Fibroblast of the conjunctiva (primary cell): Measurements from ENCODE around the gene DDX20.
"Not testable (repeated sequence)": the region's sequence is repeated elsewhere in the genome, so short reads cannot be mapped to it uniquely, and the experiment has no call there.

Experiments used
- DNase-seq: peaks from one replicate; pipeline ENCODE4 v3.0.0-alpha.2; 2010; ENCODE audit warnings: low read depth

Gene DDX20

GRCh38 chr1:111733183-111733991 lies 22.3 kb upstream of the DDX20 start:
- DNase-seq: peak; percentile 88

GRCh38 chr1:111733992-111734341 lies 21.7 kb upstream of the DDX20 start:
- no peak for DNase-seq

GRCh38 chr1:111734426-111734825 lies 21.3 kb upstream of the DDX20 start:
- no peak for DNase-seq

GRCh38 chr1:111734856-111735255 lies 20.8 kb upstream of the DDX20 start:
- no peak for DNase-seq

- no peak for DNase-seq
These were observed 20.4 kb upstream of the DDX20 start for GRCh38 chr1:111735321-111735720.

GRCh38 chr1:111735858-111736544 lies 19.7 kb upstream of the DDX20 start:
- no peak for DNase-seq

GRCh38 chr1:111736548-111737215 lies 19.0 kb upstream of the DDX20 start:
- no peak for DNase-seq

GRCh38 chr1:111737216-111738132 lies 18.2 kb upstream of the DDX20 start:
- no peak for DNase-seq

- no peak for DNase-seq
These were observed 17.6 kb upstream of the DDX20 start for GRCh38 chr1:111738133-111738435.

GRCh38 chr1:111738436-111739193 lies 17.1 kb upstream of the DDX20 start:
- DNase-seq: no peak

GRCh38 chr1:111739194-111739924 lies 16.3 kb upstream of the DDX20 start, which contains the start of gene INKA2:
INKA2 (minus strand) TSS chr1:111739395; CDS start chr1:111739242, 153 bp downstream.
- DNase-seq: no peak

- no peak for DNase-seq
These were observed 15.6 kb upstream of the DDX20 start for GRCh38 chr1:111739925-111740765.

GRCh38 chr1:111742292-111742691 lies 13.4 kb upstream of the DDX20 start:
- DNase-seq: not testable (repeated sequence)

GRCh38 chr1:111742938-111743549 lies 12.7 kb upstream of the DDX20 start:
- DNase-seq: no peak

- DNase-seq: no peak
These were observed 12.0 kb upstream of the DDX20 start for GRCh38 chr1:111743679-111744101.

GRCh38 chr1:111745675-111746613 lies 9.8 kb upstream of the DDX20 start:
- DNase-seq: no peak

GRCh38 chr1:111746614-111746999 lies 9.1 kb upstream of the DDX20 start:
- DNase-seq: no peak

GRCh38 chr1:111747282-111747734 lies 8.4 kb upstream of the DDX20 start:
- DNase-seq: peak; percentile 74
